CD8-positive, alpha-beta memory T cell (primary cell): ENCODE results near the gene ABLIM2. TPM values are rescaled to one million over a fixed set of nuclear protein-coding genes. Genes with fewer than 3 reads are reported as not detected.

ENCODE experiments used
- CTCF ChIA-PET: fragments of 350-600 bp; sonication (Branson Sonifier 250); formaldehyde crosslinking; loops from one replicate; lab custom pipeline; 2021; ENCODE audit warnings: antibody characterized with exemption; lab: Charles Lee
- POLR2A ChIA-PET: fragments of 350-600 bp; sonication (Branson Sonifier 250); formaldehyde crosslinking; loops from one replicate; lab custom pipeline; 2021; ENCODE audit warnings: antibody characterized with exemption; lab: Charles Lee
- DNase-seq, 5 donors: peaks; one replicate each; pipeline versions ENCODE4 v3.0.0 to v3.0.0-alpha.2; 2020 to 2022; ENCODE audit warnings: mixed read lengths in 1 of 5
- H3K27ac ChIP-seq: one replicate; pipeline ENCODE4 v1.7.0; 2013; ENCODE audit warnings: low read depth, mild to moderate bottlenecking, low read length, moderate library complexity
- H3K27me3 ChIP-seq: 2 replicates; pipeline ENCODE4 v1.7.0; 2013; ENCODE audit warnings: low read length, mild to moderate bottlenecking; ENCODE audit not compliant: insufficient read depth, poor library complexity, severe bottlenecking
- H3K36me3 ChIP-seq: 2 replicates; pipeline ENCODE4 v1.7.0; 2013; ENCODE audit warnings: mild to moderate bottlenecking, low read length, moderate library complexity; ENCODE audit not compliant: insufficient read depth
- H3K4me1 ChIP-seq: 2 replicates; pipeline ENCODE4 v1.7.0; 2013; ENCODE audit warnings: mild to moderate bottlenecking, low read length, moderate library complexity; ENCODE audit not compliant: insufficient read depth
- H3K4me3 ChIP-seq: 2 replicates; pipeline ENCODE4 v1.7.0; 2013; ENCODE audit warnings: mild to moderate bottlenecking, low read length
- H3K9me3 ChIP-seq: 2 replicates; pipeline ENCODE4 v1.7.0; 2013; ENCODE audit warnings: mild to moderate bottlenecking, low read length
- H3K27ac Mint-ChIP-seq, 8 donors: one replicate each; pipeline ENCODE4 v1.8.0; 2020 to 2021; ENCODE audit warnings: mixed read lengths in 8 of 8, mild to moderate bottlenecking in 6 of 8, inconsistent platforms in 3 of 8, moderate library complexity in 3 of 8
- H3K27me3 Mint-ChIP-seq, 2 donors: one replicate each; pipeline ENCODE4 v1.8.0; 2020 to 2021; ENCODE audit warnings: mixed read lengths in 2 of 2, mild to moderate bottlenecking in 1 of 2, moderate library complexity in 1 of 2
- H3K36me3 Mint-ChIP-seq, 3 donors: one replicate each; pipeline ENCODE4 v1.8.0; 2020 to 2021; ENCODE audit warnings: mixed read lengths in 3 of 3, inconsistent platforms in 1 of 3, mild to moderate bottlenecking in 1 of 3
- H3K4me1 Mint-ChIP-seq, 3 donors: one replicate each; pipeline ENCODE4 v1.8.0; 2020 to 2021; ENCODE audit warnings: mixed read lengths in 3 of 3, inconsistent platforms in 1 of 3, mild to moderate bottlenecking in 1 of 3
- H3K4me3 Mint-ChIP-seq, 7 donors: one replicate each; pipeline ENCODE4 v1.8.0; 2020 to 2021; ENCODE audit warnings: mixed read lengths in 7 of 7, mild to moderate bottlenecking in 6 of 7, moderate library complexity in 4 of 7, inconsistent platforms in 2 of 7
- H3K9me3 Mint-ChIP-seq, 5 donors: one replicate each; pipeline ENCODE4 v1.8.0; 2020 to 2022; ENCODE audit warnings: mixed read lengths in 5 of 5, mild to moderate bottlenecking in 3 of 5, moderate library complexity in 2 of 5, inconsistent platforms in 1 of 5
- polyA plus RNA-seq: library from polyadenylated mRNA; unstranded; fragments of 300-500 nt; fragmentation: Illumina TruSeq; gene quantifications from one replicate; pipeline ENCODE4 v1.2.3, GENCODE V29; 2021
- total RNA-seq, 2 experiments: library from RNA; stranded (reverse); gene quantifications; one replicate each; pipeline ENCODE4 v1.2.3, GENCODE V29; 2021

Gene ABLIM2
- total and polyA plus RNA-seq, 3 experiments from 2014 or later = 0.72 to 1.2 (median 1.1) TPM

GRCh38 chr4:7970361-7970946, 188.2 kb downstream of the ABLIM2 start:
- H3K27me3 ChIP-seq = no peaks in the 10 kb centered on the region
- no peaks in the 10 kb centered on the region for H3K9me3 ChIP-seq
- H3K4me3 ChIP-seq = peak overlapping the region; percentile 78
- H3K36me3 Mint-ChIP-seq = peaks cover 0 to 2% (median 0%) of the 10 kb centered on the region in 3 donors
- DNase-seq = no peak
- peaks cover 55 to 76% (median 71%) of the 10 kb centered on the region in 3 donors for H3K4me1 Mint-ChIP-seq
- H3K27me3 Mint-ChIP-seq = no peaks in the 10 kb centered on the region
- POLR2A ChIA-PET = interaction anchor here (0.7 to 1.2 kb wide), 2 partner anchors 59 to 115 kb away, joined by 3 read pairs; no protein-coding TSS in a partner anchor
- no peaks in the 10 kb centered on the region for H3K36me3 ChIP-seq
- H3K4me1 ChIP-seq = peaks cover 55% of the 10 kb centered on the region
- peak overlapping the region; percentile 72 for H3K27ac ChIP-seq
- CTCF ChIA-PET = interaction anchor here (0.8 to 1.9 kb wide), 2 partner anchors 18 to 31 kb away, joined by 3 to 6 read pairs; partner anchors contain the start of gene AFAP1
- H3K4me3 Mint-ChIP-seq = peak overlapping the region; percentile 85 to 97 (median 91)
- peak overlapping the region; percentile 90 to 100 (median 96) for H3K27ac Mint-ChIP-seq
- H3K9me3 Mint-ChIP-seq = no peaks in the 10 kb centered on the region

DNA sequence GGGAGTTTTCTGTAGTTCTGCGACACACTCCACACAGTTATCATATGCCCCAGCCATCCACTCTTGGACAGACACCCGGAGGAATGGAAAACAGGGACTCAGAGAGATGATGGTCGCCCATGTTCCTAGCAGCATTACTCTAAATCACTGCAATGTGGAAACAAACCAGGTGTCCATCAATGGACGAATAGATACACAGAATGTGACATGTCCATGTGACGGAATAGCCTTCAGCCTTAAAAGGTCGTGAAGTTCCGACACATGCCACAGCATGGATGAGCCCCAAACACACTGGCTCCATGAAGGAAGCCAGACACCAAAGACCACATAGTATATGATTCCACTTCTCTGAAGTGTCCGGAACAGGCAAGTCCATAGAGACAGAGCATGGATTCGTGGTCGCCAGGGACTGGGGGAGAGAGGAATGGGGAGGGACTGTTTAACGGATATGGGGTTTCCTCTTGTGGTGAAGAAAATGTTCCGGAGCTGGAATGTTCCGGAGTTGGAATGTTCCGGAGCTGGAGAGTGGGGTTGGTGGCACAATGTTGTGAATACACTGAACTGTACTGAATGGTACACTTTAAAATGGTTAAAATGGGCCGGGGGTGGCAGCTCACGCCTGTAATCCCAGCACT, 190.2 kb downstream of the ABLIM2 start:
- Histone ChIP-seq H3K4me3 (no peak overlapping the region), H3K4me1 (peaks cover 70% of the 10 kb centered on the region), H3K27me3 (no peaks in the 10 kb centered on the region), H3K9me3 (no peaks in the 10 kb centered on the region), H3K36me3 (no peaks in the 10 kb centered on the region), H3K27ac (no peak overlapping the region)
- ChIA-PET POLR2A (no interaction called here), CTCF (interaction anchor here (1.5 to 2.7 kb wide), 5 partner anchors 19 to 169 kb away, joined by 3 to 10 read pairs (median 6); partner anchors contain the start of gene AFAP1)
- H3K4me3 Mint-ChIP-seq = peak overlapping the region in 5 of 7 donors; percentile 8 to 53 (median 37)
- peak overlapping the region; percentile 20 to 94 (median 61) for H3K27ac Mint-ChIP-seq
- peaks cover 0 to 2% (median 0%) of the 10 kb centered on the region in 3 donors for H3K36me3 Mint-ChIP-seq
- no peaks in the 10 kb centered on the region for H3K27me3 Mint-ChIP-seq
- peaks cover 63 to 85% (median 81%) of the 10 kb centered on the region in 3 donors for H3K4me1 Mint-ChIP-seq
- no peaks in the 10 kb centered on the region for H3K9me3 Mint-ChIP-seq
- no peak for DNase-seq

- H3K4me3 ChIP-seq = no peak overlapping the region
- no peaks in the 10 kb centered on the region for H3K27me3 ChIP-seq
- no peaks in the 10 kb centered on the region for H3K36me3 ChIP-seq
- peaks cover 69% of the 10 kb centered on the region for H3K4me1 ChIP-seq
- peak overlapping the region in 5 of 7 donors; percentile 8 to 40 (median 19) for H3K4me3 Mint-ChIP-seq
- peak overlapping the region; percentile 29 to 82 (median 69) for H3K27ac Mint-ChIP-seq
- POLR2A ChIA-PET = no interaction called here
- H3K27ac ChIP-seq = no peak overlapping the region
- no peak for DNase-seq
- H3K27me3 Mint-ChIP-seq = no peaks in the 10 kb centered on the region
- peaks cover 0 to 2% (median 0%) of the 10 kb centered on the region in 3 donors for H3K36me3 Mint-ChIP-seq
- H3K9me3 ChIP-seq = no peaks in the 10 kb centered on the region
- CTCF ChIA-PET = interaction anchor here (0.9 to 2.7 kb wide), 5 partner anchors 20 to 168 kb away, joined by 3 to 10 read pairs (median 6); partner anchors contain the start of gene AFAP1
- peaks cover 60 to 81% (median 75%) of the 10 kb centered on the region in 3 donors for H3K4me1 Mint-ChIP-seq
- no peaks in the 10 kb centered on the region for H3K9me3 Mint-ChIP-seq
Observed at GRCh38 chr4:7967501-7968261, 190.9 kb downstream of the ABLIM2 start.

GRCh38 chr4:7967063-7967440, 191.6 kb downstream of the ABLIM2 start:
- Mint-ChIP-seq H3K4me3 (peak overlapping the region in 2 of 7 donors; percentile 26 to 32), H3K27me3 (no peaks in the 10 kb centered on the region), H3K9me3 (no peaks in the 10 kb centered on the region), H3K4me1 (peaks cover 53 to 78% (median 72%) of the 10 kb centered on the region in 3 donors), H3K36me3 (peaks cover 0 to 2% (median 0%) of the 10 kb centered on the region in 3 donors), H3K27ac (peak overlapping the region in 7 of 8 donors; percentile 29 to 82 (median 65))
- POLR2A ChIA-PET = no interaction called here
- no peaks in the 10 kb centered on the region for H3K9me3 ChIP-seq
- no peak overlapping the region for H3K27ac ChIP-seq
- H3K27me3 ChIP-seq = no peaks in the 10 kb centered on the region
- CTCF ChIA-PET = interaction anchor here (0.9 to 2.7 kb wide), 5 partner anchors 20 to 167 kb away, joined by 3 to 10 read pairs (median 6); partner anchors contain the start of gene AFAP1
- no peak overlapping the region for H3K4me3 ChIP-seq
- no peak for DNase-seq
- no peaks in the 10 kb centered on the region for H3K36me3 ChIP-seq
- peaks cover 62% of the 10 kb centered on the region for H3K4me1 ChIP-seq

GRCh38 chr4:7966281-7967062, 192.1 kb downstream of the ABLIM2 start:
- POLR2A ChIA-PET = no interaction called here
- Histone ChIP-seq H3K4me3 (no peak overlapping the region), H3K27ac (no peak overlapping the region), H3K9me3 (no peaks in the 10 kb centered on the region), H3K4me1 (peaks cover 57% of the 10 kb centered on the region), H3K27me3 (no peaks in the 10 kb centered on the region), H3K36me3 (no peaks in the 10 kb centered on the region)
- peaks cover 53 to 73% (median 70%) of the 10 kb centered on the region in 3 donors for H3K4me1 Mint-ChIP-seq
- no peaks in the 10 kb centered on the region for H3K27me3 Mint-ChIP-seq
- H3K4me3 Mint-ChIP-seq = peak overlapping the region in 1 of 7 donors; percentile 9
- H3K9me3 Mint-ChIP-seq = no peaks in the 10 kb centered on the region
- CTCF ChIA-PET = interaction anchor here (1.5 to 1.9 kb wide), 3 partner anchors 26 to 167 kb away, joined by 3 to 6 read pairs (median 6); partner anchors contain the start of gene AFAP1
- DNase-seq = no peak
- peak overlapping the region in 5 of 8 donors; percentile 53 to 92 (median 78) for H3K27ac Mint-ChIP-seq
- peaks cover 0 to 2% (median 0%) of the 10 kb centered on the region in 3 donors for H3K36me3 Mint-ChIP-seq

DNA sequence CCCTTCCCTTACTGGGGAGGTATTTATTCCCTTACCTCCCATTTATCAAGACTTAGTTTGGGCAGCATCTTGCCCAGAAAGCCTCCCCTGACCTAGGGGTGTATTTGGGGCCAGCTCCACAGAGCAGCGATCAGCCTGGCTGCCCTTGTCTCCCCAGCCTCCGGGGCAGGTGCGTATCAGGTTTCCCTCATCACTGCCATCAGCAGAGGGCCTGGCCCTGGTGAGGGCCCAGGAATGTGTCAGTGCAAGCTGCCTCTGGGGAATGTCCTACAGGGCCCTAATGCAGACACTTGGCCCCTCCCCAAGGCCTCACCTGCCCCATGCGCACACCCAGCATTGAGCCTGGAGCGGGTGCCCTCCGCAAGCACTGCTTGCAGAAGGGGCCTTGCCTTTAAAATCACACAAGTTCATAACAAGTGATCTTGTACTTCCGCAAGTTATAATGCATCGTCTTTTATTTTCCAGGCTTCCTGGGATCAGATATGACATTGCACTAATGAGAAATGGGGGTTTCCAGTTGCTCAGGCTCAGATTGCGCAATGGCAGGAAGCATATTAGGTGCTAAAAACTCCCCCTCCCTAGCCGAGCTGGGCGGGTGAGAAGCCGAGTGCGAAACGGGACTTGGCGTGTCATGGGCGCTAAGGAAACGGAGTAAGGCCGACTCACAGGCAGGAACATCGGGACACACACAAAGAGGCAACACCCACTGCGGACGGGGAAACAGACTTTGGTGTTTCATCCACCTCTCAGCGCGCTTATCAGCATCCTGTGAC, 193.5 kb downstream of the ABLIM2 start:
- H3K27ac ChIP-seq = peak overlapping the region; percentile 70
- H3K36me3 ChIP-seq = no peaks in the 10 kb centered on the region
- ChIA-PET POLR2A (no interaction called here), CTCF (interaction anchor here (0.9 to 1.4 kb wide), 3 partner anchors 22 to 161 kb away, joined by 3 read pairs; no protein-coding TSS in a partner anchor)
- peak overlapping the region; percentile 24 to 67 (median 60) for H3K4me3 Mint-ChIP-seq
- H3K27me3 ChIP-seq = no peaks in the 10 kb centered on the region
- H3K9me3 ChIP-seq = no peaks in the 10 kb centered on the region
- H3K9me3 Mint-ChIP-seq = no peaks in the 10 kb centered on the region
- H3K27ac Mint-ChIP-seq = peak overlapping the region in 7 of 8 donors; percentile 65 to 96 (median 88)
- peak in 4 of 5 donors; percentile 53 to 76 (median 62) for DNase-seq
- peaks cover 50 to 69% (median 67%) of the 10 kb centered on the region in 3 donors for H3K4me1 Mint-ChIP-seq
- H3K4me3 ChIP-seq = peak overlapping the region; percentile 7
- H3K4me1 ChIP-seq = peaks cover 57% of the 10 kb centered on the region
- H3K27me3 Mint-ChIP-seq = no peaks in the 10 kb centered on the region
- peaks cover 0 to under 1% (median 0%) of the 10 kb centered on the region in 3 donors for H3K36me3 Mint-ChIP-seq
